Coronary artery (tissue), 2 donors: Measurements from ENCODE around the gene RAP2B.

ENCODE experiments used
- DNase-seq: peaks from one replicate; pipeline ENCODE4 v3.0.0-alpha.2; 2017; ENCODE audit warnings: low spot score
- H3K27ac ChIP-seq, 2 donors: fragments of 200-600 bp; sonication (generic); one replicate each; pipeline ENCODE4 v1.5.1; 2016 to 2019
- H3K4me3 ChIP-seq: fragments of 200-600 bp; sonication (generic); 2 replicates; pipeline ENCODE4 v1.5.1; 2016; ENCODE audit warnings: mild to moderate bottlenecking, moderate library complexity
- CTCF ChIP-seq: fragments of 200-600 bp; sonication (generic); IDR thresholded peaks from one replicate; pipeline ENCODE4 v1.5.1; 2019; ENCODE audit warnings: antibody characterized with exemption

The RAP2B gene

GRCh38 chr3:153195349-153195879 lies 33.4 kb downstream of the RAP2B start:
- Histone ChIP-seq H3K4me3 (no peak overlapping the region), H3K27ac (no peak overlapping the region)
- TF ChIP-seq CTCF: no peak
- no peak for DNase-seq

- DNase-seq: no peak
- Histone ChIP-seq H3K27ac (no peak overlapping the region), H3K4me3 (no peak overlapping the region)
- TF ChIP-seq CTCF: no peak
Observed at GRCh38 chr3:153209596-153209995, 47.6 kb downstream of the RAP2B start.

- TF ChIP-seq CTCF: no peak
- H3K27ac ChIP-seq: no peak overlapping the region
- no peak overlapping the region for H3K4me3 ChIP-seq
- DNase-seq: no peak
Observed at GRCh38 chr3:153210146-153210545, 48.1 kb downstream of the RAP2B start.

GRCh38 chr3:153210660-153211059 lies 48.6 kb downstream of the RAP2B start:
- no peak for DNase-seq
- Histone ChIP-seq H3K27ac (no peak overlapping the region), H3K4me3 (no peak overlapping the region)
- no peak for TF ChIP-seq CTCF

- TF ChIP-seq CTCF: no peak
- DNase-seq: no peak
- Histone ChIP-seq H3K4me3 (no peak overlapping the region), H3K27ac (no peak overlapping the region)
Observed at GRCh38 chr3:153215497-153215896, 53.5 kb downstream of the RAP2B start.

GRCh38 chr3:153215966-153216365 lies 53.9 kb downstream of the RAP2B start:
- no peak for TF ChIP-seq CTCF
- DNase-seq: no peak
- Histone ChIP-seq H3K4me3 (no peak overlapping the region), H3K27ac (no peak overlapping the region)

GRCh38 chr3:153216928-153217327 lies 54.9 kb downstream of the RAP2B start:
- TF ChIP-seq CTCF: no peak
- Histone ChIP-seq H3K4me3 (no peak overlapping the region), H3K27ac (no peak overlapping the region)
- DNase-seq: no peak
